ENCODE data around the gene NOCT.
"Not testable (repeated sequence)": the region's sequence is repeated elsewhere in the genome, so short reads cannot be mapped to it uniquely, and the experiment has no call there.

Gene NOCT

GRCh38 chr4:138992676-138993075 lies 22.9 kb upstream of the NOCT start:
- no peak for TF ChIP-seq CTCF (IDR thresholded peaks at IDR 0.05; ENCODE audit: low read depth, low read length)
- no peak for DNase-seq (ENCODE audit: low read depth, low spot score)
- no peak overlapping the region for H3K4me3 ChIP-seq (ENCODE audit: low read depth, low read length)
- in situ Hi-C loops (cut with HindIII; ENCODE audit: low sequenced_read_pairs): no loop called here

- TF ChIP-seq CTCF (IDR thresholded peaks at IDR 0.05; ENCODE audit: low read depth, low read length): no peak
- in situ Hi-C loops (cut with HindIII; ENCODE audit: low sequenced_read_pairs): no loop called here
- DNase-seq (ENCODE audit: low read depth, low spot score): no peak
- H3K4me3 ChIP-seq (ENCODE audit: low read depth, low read length): no peak overlapping the region
These were observed 19.5 kb upstream of the NOCT start for GRCh38 chr4:138996090-138996489.

GRCh38 chr4:138999666-139000065 lies 15.9 kb upstream of the NOCT start:
- no peak for TF ChIP-seq CTCF (IDR thresholded peaks at IDR 0.05; ENCODE audit: low read depth, low read length)
- no peak overlapping the region for H3K4me3 ChIP-seq (ENCODE audit: low read depth, low read length)
- in situ Hi-C loops (cut with HindIII; ENCODE audit: low sequenced_read_pairs): no loop called here
- DNase-seq (ENCODE audit: low read depth, low spot score): no peak

- in situ Hi-C loops (cut with HindIII; ENCODE audit: low sequenced_read_pairs); H3K4me3 ChIP-seq (ENCODE audit: low read depth, low read length); DNase-seq (ENCODE audit: low read depth, low spot score): not testable (repeated sequence)
These were observed 15.4 kb upstream of the NOCT start for GRCh38 chr4:139000134-139000533.

- H3K4me3 ChIP-seq (ENCODE audit: low read depth, low read length); DNase-seq (ENCODE audit: low read depth, low spot score); in situ Hi-C loops (cut with HindIII; ENCODE audit: low sequenced_read_pairs): not testable (repeated sequence)
These were observed 14.2 kb upstream of the NOCT start for GRCh38 chr4:139001430-139001829.

GRCh38 chr4:139003668-139004067 lies 11.9 kb upstream of the NOCT start:
- not testable (repeated sequence) for H3K4me3 ChIP-seq (ENCODE audit: low read depth, low read length)

GRCh38 chr4:139005774-139006173 lies 9.8 kb upstream of the NOCT start:
- TF ChIP-seq CTCF (IDR thresholded peaks at IDR 0.05; ENCODE audit: low read depth, low read length): no peak
- no peak overlapping the region for H3K4me3 ChIP-seq (ENCODE audit: low read depth, low read length)
- in situ Hi-C loops (cut with HindIII; ENCODE audit: low sequenced_read_pairs): no loop called here
- DNase-seq (ENCODE audit: low read depth, low spot score): no peak

More at GRCh38 chr4:139003668-139004067, 11.9 kb upstream of the NOCT start:
- in situ Hi-C loops (cut with HindIII; ENCODE audit: low sequenced_read_pairs); DNase-seq (ENCODE audit: low read depth, low spot score): not testable (repeated sequence)

GRCh38 chr4:139007640-139008039 lies 7.9 kb upstream of the NOCT start:
- H3K4me3 ChIP-seq (ENCODE audit: low read depth, low read length): no peak overlapping the region
- DNase-seq (ENCODE audit: low read depth, low spot score): no peak
- in situ Hi-C loops (cut with HindIII; ENCODE audit: low sequenced_read_pairs): no loop called here
- no peak for TF ChIP-seq CTCF (IDR thresholded peaks at IDR 0.05; ENCODE audit: low read depth, low read length)

GRCh38 chr4:139008278-139008677 lies 7.3 kb upstream of the NOCT start:
- H3K4me3 ChIP-seq (ENCODE audit: low read depth, low read length); in situ Hi-C loops (cut with HindIII; ENCODE audit: low sequenced_read_pairs): not testable (repeated sequence)

More at GRCh38 chr4:139008278-139008677, 7.3 kb upstream of the NOCT start:
- DNase-seq (ENCODE audit: low read depth, low spot score): not testable (repeated sequence)
